Hepatocyte (in vitro differentiated cells): Measurements from ENCODE around the gene CLTCL1. TPM values are rescaled to one million over a fixed set of nuclear protein-coding genes. Genes with fewer than 3 reads are reported as not detected.

Experiments
- DNase-seq: peaks from one replicate; pipeline ENCODE4 v3.0.0-alpha.2; 2016; ENCODE audit warnings: low spot score
- H2AFZ ChIP-seq: fragments of 200-600 bp; sonication (generic); 2 replicates; pipeline ENCODE4 v1.6.0; 2016; ENCODE audit warnings: antibody characterized with exemption, mild to moderate bottlenecking
- H3K27ac ChIP-seq: fragments of 200-600 bp; sonication (generic); 2 replicates; pipeline ENCODE4 v1.5.1; 2016; ENCODE audit warnings: mild to moderate bottlenecking
- H3K27me3 ChIP-seq: fragments of 200-600 bp; sonication (generic); 2 replicates; pipeline ENCODE4 v1.6.1; 2016
- H3K36me3 ChIP-seq: fragments of 200-600 bp; sonication (generic); replicated peaks from 2 replicates; pipeline ENCODE4 v1.5.1; 2016; ENCODE audit warnings: low read depth; ENCODE audit not compliant: insufficient read depth
- H3K4me1 ChIP-seq: fragments of 200-600 bp; sonication (generic); 2 replicates; pipeline ENCODE4 v1.5.1; 2016; ENCODE audit warnings: mild to moderate bottlenecking, moderate library complexity; ENCODE audit not compliant: insufficient read depth
- H3K4me2 ChIP-seq: fragments of 200-600 bp; sonication (generic); 2 replicates; pipeline ENCODE4 v1.6.0; 2016
- H3K4me3 ChIP-seq: fragments of 200-600 bp; sonication (generic); 2 replicates; pipeline ENCODE4 v1.5.1; 2016; ENCODE audit warnings: mild to moderate bottlenecking
- H3K79me2 ChIP-seq: fragments of 200-600 bp; sonication (generic); 2 replicates; pipeline ENCODE4 v1.6.0; 2017; ENCODE audit warnings: mild to moderate bottlenecking
- H3K9me2 ChIP-seq: fragments of 200-600 bp; sonication (generic); replicated peaks from 2 replicates; pipeline ENCODE4 v1.6.0; 2017; ENCODE audit warnings: mild to moderate bottlenecking; ENCODE audit not compliant: insufficient read depth
- H3K9me3 ChIP-seq: fragments of 200-600 bp; sonication (generic); 2 replicates; pipeline ENCODE4 v1.5.1; 2016; ENCODE audit warnings: low read depth, mild to moderate bottlenecking
- H4K20me1 ChIP-seq: fragments of 200-600 bp; sonication (generic); 2 replicates; pipeline ENCODE4 v1.6.0; 2016; ENCODE audit warnings: mild to moderate bottlenecking; ENCODE audit not compliant: insufficient read depth, poor library complexity, severe bottlenecking
- CTCF ChIP-seq: fragments of 200-600 bp; sonication (generic); IDR thresholded peaks from 2 replicates; pipeline ENCODE4 v1.5.1; 2016; ENCODE audit warnings: antibody characterized with exemption, mild to moderate bottlenecking; ENCODE audit not compliant: poor library complexity
- EZH2 ChIP-seq: fragments of 200-600 bp; sonication (generic); IDR thresholded peaks from 2 replicates; pipeline ENCODE4 v1.6.1; 2016; ENCODE audit warnings: antibody characterized with exemption, mild to moderate bottlenecking, borderline replicate concordance
- EZH2phosphoT487 ChIP-seq: fragments of 200-600 bp; sonication (generic); IDR thresholded peaks from one replicate; pipeline ENCODE4 v1.6.1; 2018; ENCODE audit warnings: antibody characterized with exemption, mild to moderate bottlenecking, low read depth, moderate library complexity; ENCODE audit not compliant: unreplicated experiment, severe bottlenecking
- WGBS: methylation state at CpG from one replicate; pipeline ENCODE4 v1.1.6; 2016; ENCODE audit warnings: low lambda C conversion rate; ENCODE audit errors: missing lambda C conversion rate; 5-methylcytosine and 5-hydroxymethylcytosine counted together
- polyA plus RNA-seq: library from polyadenylated mRNA; unstranded; fragments of >200 nt; fragmentation: Nextera tagmentation; extraction: Ambion mirVana; gene quantifications from 2 replicates; pipeline ENCODE4 v1.2.1, GENCODE V29; 2016
- total RNA-seq: library from RNA; depleted of rRNA; stranded (reverse); fragments of >200 nt; gene quantifications from 2 replicates; pipeline ENCODE4 v1.2.3, GENCODE V29; 2014

CLTCL1 gene
- total and polyA plus RNA-seq, 2 experiments from 2014 or later, result 2.2 to 3.7 TPM

- no peak overlapping the region for H3K27ac ChIP-seq
- H3K36me3 ChIP-seq, result no peaks in the 10 kb centered on the region
- no peak overlapping the region for H2AFZ ChIP-seq
- peak; percentile 1 for DNase-seq
- H3K27me3 ChIP-seq, result peaks cover 55% of the 10 kb centered on the region
- no peak overlapping the region for H3K4me2 ChIP-seq
- TF ChIP-seq EZH2phosphoT487 (no peak), CTCF (no peak), EZH2 (no peak)
- no peaks in the 10 kb centered on the region for H3K9me3 ChIP-seq
- no peaks in the 10 kb centered on the region for H3K9me2 ChIP-seq
- 29% methylated on average over 9 of the region's 9 CpGs for WGBS
- H4K20me1 ChIP-seq, result no peaks in the 10 kb centered on the region
- H3K4me1 ChIP-seq, result no peaks in the 10 kb centered on the region
- peaks cover 12% of the 10 kb centered on the region for H3K79me2 ChIP-seq
- no peak overlapping the region for H3K4me3 ChIP-seq
Observed at GRCh38 chr22:19147195-19147780, 144.2 kb downstream of the CLTCL1 start.

DNA sequence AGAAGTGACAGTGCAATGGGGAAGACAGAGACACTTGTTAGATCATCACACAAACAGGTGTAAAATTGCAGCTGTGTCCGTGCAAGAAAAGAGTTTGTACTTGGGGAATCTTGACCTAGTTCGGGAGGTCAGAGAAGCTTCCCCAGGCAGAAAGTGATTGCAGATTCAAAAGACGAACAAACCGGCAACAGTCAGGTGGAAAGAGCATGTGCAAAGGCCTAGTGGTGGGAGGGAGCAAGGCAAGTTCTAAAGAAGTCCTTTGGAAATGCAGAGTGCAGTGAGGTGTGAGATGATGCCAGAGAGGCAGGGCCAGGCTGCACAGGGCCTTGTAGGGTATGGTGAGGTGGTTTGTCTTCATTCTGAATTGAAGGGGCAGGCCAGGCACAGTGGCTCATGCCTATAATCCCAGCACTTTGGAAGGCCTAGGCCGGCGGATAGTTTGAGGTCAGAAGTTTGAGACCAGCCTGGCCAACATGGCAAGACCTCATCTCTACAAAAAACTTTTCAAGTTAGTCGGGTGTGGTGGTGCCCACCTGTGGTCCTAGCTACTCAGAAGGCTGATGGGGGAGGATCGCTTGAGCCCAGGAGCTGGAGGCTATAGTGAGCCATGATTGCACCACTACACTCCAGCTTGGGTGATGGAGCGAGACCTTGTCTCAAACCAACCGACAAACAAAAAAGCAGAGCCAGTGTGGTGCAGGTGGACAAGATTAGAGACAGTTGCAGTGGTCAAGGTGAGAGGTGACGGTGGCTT lies 145.1 kb downstream of the CLTCL1 start:
- DNase-seq, result no peak
- H2AFZ ChIP-seq, result no peak overlapping the region
- H3K4me1 ChIP-seq, result no peaks in the 10 kb centered on the region
- no peaks in the 10 kb centered on the region for H4K20me1 ChIP-seq
- peaks cover 12% of the 10 kb centered on the region for H3K79me2 ChIP-seq
- H3K9me2 ChIP-seq, result no peaks in the 10 kb centered on the region
- H3K9me3 ChIP-seq, result no peaks in the 10 kb centered on the region
- H3K27ac ChIP-seq, result no peak overlapping the region
- no peak overlapping the region for H3K4me2 ChIP-seq
- H3K27me3 ChIP-seq, result peaks cover 46% of the 10 kb centered on the region
- H3K4me3 ChIP-seq, result no peak overlapping the region
- H3K36me3 ChIP-seq, result no peaks in the 10 kb centered on the region
- TF ChIP-seq EZH2, result no peak
- TF ChIP-seq EZH2phosphoT487, result no peak
- no peak for TF ChIP-seq CTCF
- WGBS, result 79% methylated on average over 11 of the region's 11 CpGs

DNA sequence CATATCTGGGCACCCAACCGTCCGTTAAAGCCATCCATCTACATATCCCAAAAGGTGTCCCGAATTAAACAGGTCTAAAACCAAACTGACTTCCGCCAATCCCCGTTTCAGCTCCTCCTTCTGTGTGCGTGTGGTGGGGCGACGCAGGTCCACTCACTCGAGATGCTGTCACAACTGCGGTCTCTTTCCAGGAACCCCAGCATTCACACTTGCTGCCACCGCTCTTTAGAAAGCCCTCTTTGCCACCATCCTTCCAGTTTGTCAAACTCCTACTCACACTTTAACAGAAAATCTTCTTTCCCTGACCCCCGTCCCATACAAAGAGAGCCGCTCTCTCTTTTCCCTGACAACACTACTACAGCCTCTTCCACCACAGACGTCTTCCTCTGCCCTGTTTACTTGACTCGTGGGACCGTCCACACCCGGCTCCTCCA lies 147.5 kb downstream of the CLTCL1 start:
- Histone ChIP-seq H3K27ac (peak overlapping the region; percentile 51), H3K4me1 (no peaks in the 10 kb centered on the region), H3K9me2 (no peaks in the 10 kb centered on the region), H3K36me3 (no peaks in the 10 kb centered on the region), H3K79me2 (peaks cover 12% of the 10 kb centered on the region), H3K9me3 (no peaks in the 10 kb centered on the region), H3K27me3 (peaks cover 29% of the 10 kb centered on the region), H2AFZ (peak overlapping the region; percentile 52), H3K4me2 (peak overlapping the region; percentile 85), H4K20me1 (no peaks in the 10 kb centered on the region), H3K4me3 (peak overlapping the region; percentile 57)
- no peak for DNase-seq
- WGBS, result 10% methylated on average over 17 of the region's 17 CpGs
- TF ChIP-seq EZH2 (no peak), EZH2phosphoT487 (no peak), CTCF (no peak)
